ENCODE results near the gene RAB11A. TPM values are rescaled to one million over a fixed set of nuclear protein-coding genes. Genes with fewer than 3 reads are reported as not detected.

RAB11A gene
- polyA plus RNA-seq, 1 donor from 2014 or later, result 600 TPM

GRCh38 chr15:65839354-65839901 is 29.9 kb upstream of the RAB11A start:
- Histone ChIP-seq H2AFZ (ENCODE audit: low read depth, low read length) (no peak overlapping the region), H3K9me3 (ENCODE audit: low read length) (no peaks in the 10 kb centered on the region), H3F3A (ENCODE audit: insufficient read depth, low read length, poor library complexity, severe bottlenecking) (no peaks in the 10 kb centered on the region), H3K27ac (ENCODE audit: low read length) (no peak overlapping the region), H3K36me3 (ENCODE audit: insufficient read depth, low read length) (no peaks in the 10 kb centered on the region), H3K27me3 (ENCODE audit: insufficient read depth, low read depth, low read length) (no peaks in the 10 kb centered on the region), H3K9me2 (ENCODE audit: insufficient read depth, low read length) (no peaks in the 10 kb centered on the region), H3K9ac (ENCODE audit: low read length) (no peak overlapping the region), H3K4me3 (ENCODE audit: low read length) (no peak overlapping the region), H4K20me1 (ENCODE audit: insufficient read depth) (no peaks in the 10 kb centered on the region), H3K79me2 (replicated peaks; ENCODE audit: insufficient read depth, low read length) (no peaks in the 10 kb centered on the region), H3K4me2 (ENCODE audit: low read length) (no peak overlapping the region)
- TF ChIP-seq CTCF (IDR thresholded peaks at IDR 0.05; ENCODE audit: poor library complexity, severe bottlenecking), result no peak
- TF ChIP-seq EP300 (conservative IDR thresholded peaks at IDR 0.05; ENCODE audit: poor library complexity, severe bottlenecking), result no peak
- TF ChIP-seq MXI1 (conservative IDR thresholded peaks at IDR 0.05; ENCODE audit: poor library complexity, severe bottlenecking), result no peak
- no peak for TF ChIP-seq EZH2 (IDR thresholded peaks at IDR 0.05; ENCODE audit: borderline replicate concordance, insufficient read depth, low read length, poor library complexity, severe bottlenecking)
- no peak for TF ChIP-seq TAF1 (IDR thresholded peaks at IDR 0.05; ENCODE audit: low read depth)
- TF ChIP-seq RAD21 (conservative IDR thresholded peaks at IDR 0.05), result no peak
- no peak for TF ChIP-seq POLR2AphosphoS5 (IDR thresholded peaks at IDR 0.05)
- TF ChIP-seq SMC3 (conservative IDR thresholded peaks at IDR 0.05; ENCODE audit: poor library complexity), result no peak
- TF ChIP-seq REST (IDR thresholded peaks at IDR 0.05; ENCODE audit: borderline replicate concordance), result no peak

GRCh38 chr15:65839985-65840384 is 29.3 kb upstream of the RAB11A start:
- H2AFZ ChIP-seq (ENCODE audit: low read depth, low read length), result no peak overlapping the region
- H3K4me2 ChIP-seq (ENCODE audit: low read length), result no peak overlapping the region
- no peaks in the 10 kb centered on the region for H3K79me2 ChIP-seq (replicated peaks; ENCODE audit: insufficient read depth, low read length)
- H3K9me3 ChIP-seq (ENCODE audit: low read length), result no peaks in the 10 kb centered on the region
- no peaks in the 10 kb centered on the region for H3F3A ChIP-seq (ENCODE audit: insufficient read depth, low read length, poor library complexity, severe bottlenecking)
- no peaks in the 10 kb centered on the region for H3K27me3 ChIP-seq (ENCODE audit: insufficient read depth, low read depth, low read length)
- no peaks in the 10 kb centered on the region for H4K20me1 ChIP-seq (ENCODE audit: insufficient read depth)
- TF ChIP-seq RAD21 (conservative IDR thresholded peaks at IDR 0.05) (no peak), EP300 (conservative IDR thresholded peaks at IDR 0.05; ENCODE audit: poor library complexity, severe bottlenecking) (no peak), REST (IDR thresholded peaks at IDR 0.05; ENCODE audit: borderline replicate concordance) (no peak), EZH2 (IDR thresholded peaks at IDR 0.05; ENCODE audit: borderline replicate concordance, insufficient read depth, low read length, poor library complexity, severe bottlenecking) (no peak), TAF1 (IDR thresholded peaks at IDR 0.05; ENCODE audit: low read depth) (no peak), SMC3 (conservative IDR thresholded peaks at IDR 0.05; ENCODE audit: poor library complexity) (no peak), CTCF (IDR thresholded peaks at IDR 0.05; ENCODE audit: poor library complexity, severe bottlenecking) (no peak)
- H3K9ac ChIP-seq (ENCODE audit: low read length), result no peak overlapping the region
- H3K36me3 ChIP-seq (ENCODE audit: insufficient read depth, low read length), result no peaks in the 10 kb centered on the region
- no peak overlapping the region for H3K4me3 ChIP-seq (ENCODE audit: low read length)
- no peak overlapping the region for H3K27ac ChIP-seq (ENCODE audit: low read length)
- no peaks in the 10 kb centered on the region for H3K9me2 ChIP-seq (ENCODE audit: insufficient read depth, low read length)
